Astrocyte (in vitro differentiated cells and primary cell): ENCODE measurements around the gene CRBN. TPM values are rescaled to one million over a fixed set of nuclear protein-coding genes. Genes with fewer than 3 reads are reported as not detected.

Source experiments
- DNase-seq: peaks from one replicate; pipeline ENCODE4 v3.0.0-alpha.2; 2010; ENCODE audit warnings: low read depth
- FAIRE-seq: peaks from 2 replicates; lab custom pipeline; 2011; peaks lifted over from hg19 to GRCh38; lab: Jason Lieb, UNC
- H2AFZ ChIP-seq: 2 replicates; pipeline ENCODE4 v1.6.0; 2012; ENCODE audit warnings: low read depth, low read length, inconsistent platforms
- H3K27ac ChIP-seq: 2 replicates; pipeline ENCODE4 v1.5.1; 2011; ENCODE audit warnings: low read depth, low read length, inconsistent platforms
- H3K27me3 ChIP-seq: 2 replicates; pipeline ENCODE4 v1.6.0; 2011; ENCODE audit warnings: low read length, inconsistent platforms; ENCODE audit not compliant: insufficient read depth
- H3K36me3 ChIP-seq: 2 replicates; pipeline ENCODE4 v1.5.1; 2011; ENCODE audit warnings: low read length, inconsistent platforms; ENCODE audit not compliant: insufficient read depth
- H3K4me1 ChIP-seq: 2 replicates; pipeline ENCODE4 v1.5.1; 2011; ENCODE audit warnings: low read length, inconsistent platforms; ENCODE audit not compliant: insufficient read depth
- H3K4me2 ChIP-seq: 2 replicates; pipeline ENCODE4 v1.6.0; 2012; ENCODE audit warnings: low read length, inconsistent platforms
- H3K4me3 ChIP-seq: 2 replicates; pipeline ENCODE4 v1.5.1; 2011; ENCODE audit warnings: low read depth, mild to moderate bottlenecking, low read length, inconsistent platforms; ENCODE audit not compliant: insufficient read depth
- H3K79me2 ChIP-seq: 2 replicates; pipeline ENCODE4 v1.6.0; 2012; ENCODE audit warnings: mild to moderate bottlenecking, low read length, inconsistent platforms; ENCODE audit not compliant: insufficient read depth
- H3K9ac ChIP-seq: 2 replicates; pipeline ENCODE4 v1.6.0; 2012; ENCODE audit warnings: mild to moderate bottlenecking, low read length, inconsistent platforms
- H3K9me3 ChIP-seq: 2 replicates; pipeline ENCODE4 v1.5.1; 2012; ENCODE audit warnings: low read depth, mild to moderate bottlenecking, low read length, inconsistent platforms; ENCODE audit not compliant: insufficient read depth
- H4K20me1 ChIP-seq: 2 replicates; pipeline ENCODE4 v1.6.0; 2012; ENCODE audit warnings: low read length, inconsistent platforms; ENCODE audit not compliant: insufficient read depth
- H3K27ac Mint-ChIP-seq: one replicate; pipeline ENCODE4 v1.8.0; 2021; ENCODE audit warnings: mild to moderate bottlenecking, mixed read lengths; ENCODE audit not compliant: unreplicated experiment
- H3K27me3 Mint-ChIP-seq: one replicate; pipeline ENCODE4 v1.8.0; 2021; ENCODE audit warnings: low read depth, mixed read lengths; ENCODE audit not compliant: unreplicated experiment
- H3K36me3 Mint-ChIP-seq: one replicate; pipeline ENCODE4 v1.8.0; 2021; ENCODE audit warnings: low read depth, mixed read lengths; ENCODE audit not compliant: unreplicated experiment
- H3K4me1 Mint-ChIP-seq: one replicate; pipeline ENCODE4 v1.8.0; 2021; ENCODE audit warnings: low read depth, mixed read lengths; ENCODE audit not compliant: unreplicated experiment
- H3K4me3 Mint-ChIP-seq: one replicate; pipeline ENCODE4 v1.8.0; 2021; ENCODE audit warnings: mild to moderate bottlenecking, moderate library complexity, mixed read lengths; ENCODE audit not compliant: unreplicated experiment
- H3K9me3 Mint-ChIP-seq: one replicate; pipeline ENCODE4 v1.8.0; 2021; ENCODE audit warnings: mild to moderate bottlenecking, mixed read lengths; ENCODE audit not compliant: unreplicated experiment
- CTCF ChIP-seq: IDR thresholded peaks from 2 replicates; pipeline ENCODE4 v1.5.1; 2011; ENCODE audit warnings: low read depth, mild to moderate bottlenecking, inconsistent platforms, low read length, moderate library complexity; ENCODE audit not compliant: insufficient read depth
- EZH2 ChIP-seq: IDR thresholded peaks from 2 replicates; pipeline ENCODE4 v1.6.1; 2012; ENCODE audit warnings: mild to moderate bottlenecking, low read length, inconsistent platforms; ENCODE audit not compliant: insufficient read depth
- total RNA-seq: library from RNA; stranded (reverse); gene quantifications from 2 replicates; pipeline ENCODE4 v1.2.1, GENCODE V29; 2021

The CRBN gene
- total RNA-seq, 1 donor from 2014 or later: 26.1 TPM

DNA sequence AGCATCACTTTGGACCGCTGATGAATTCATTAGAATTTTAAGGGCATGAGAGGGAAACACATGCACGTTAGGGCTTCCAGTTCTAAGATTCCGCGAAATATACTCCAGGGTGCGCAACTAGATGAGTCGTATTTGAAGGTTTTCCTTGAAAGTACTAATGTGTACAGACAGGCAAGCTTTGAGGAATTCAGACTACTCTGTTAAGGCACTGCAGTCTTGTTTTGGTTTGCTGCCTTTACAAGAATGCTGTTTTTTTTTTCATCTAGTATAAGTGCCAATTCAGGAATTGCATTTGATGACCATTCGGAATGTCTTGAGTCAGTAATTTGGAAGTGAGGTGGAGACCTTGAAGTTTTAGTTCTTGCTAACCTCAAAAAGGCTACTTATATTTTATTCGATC, 33.7 kb downstream of the CRBN start:
- Histone ChIP-seq H3K4me3 (no peak overlapping the region), H3K27ac (no peak overlapping the region), H3K9ac (no peak overlapping the region), H3K4me1 (peaks cover 4% of the 10 kb centered on the region), H3K4me2 (no peak overlapping the region), H3K36me3 (peaks cover 77% of the 10 kb centered on the region), H3K27me3 (no peaks in the 10 kb centered on the region), H2AFZ (no peak overlapping the region), H3K9me3 (no peaks in the 10 kb centered on the region), H4K20me1 (peaks cover 12% of the 10 kb centered on the region), H3K79me2 (no peaks in the 10 kb centered on the region)
- peaks cover 5% of the 10 kb centered on the region for H3K4me1 Mint-ChIP-seq
- peak; percentile 71 for DNase-seq
- H3K27me3 Mint-ChIP-seq: no peaks in the 10 kb centered on the region
- FAIRE-seq: no peak
- H3K27ac Mint-ChIP-seq: peak overlapping the region; percentile 34
- no peak overlapping the region for H3K4me3 Mint-ChIP-seq
- TF ChIP-seq CTCF: no peak
- TF ChIP-seq EZH2: no peak
- H3K36me3 Mint-ChIP-seq: peaks cover 15% of the 10 kb centered on the region
- H3K9me3 Mint-ChIP-seq: no peaks in the 10 kb centered on the region

- Histone ChIP-seq H3K9me3 (no peaks in the 10 kb centered on the region), H2AFZ (no peak overlapping the region), H3K79me2 (peaks cover 7% of the 10 kb centered on the region), H3K9ac (no peak overlapping the region), H3K27me3 (no peaks in the 10 kb centered on the region), H3K4me3 (no peak overlapping the region), H4K20me1 (peaks cover 29% of the 10 kb centered on the region), H3K36me3 (peaks cover 65% of the 10 kb centered on the region), H3K27ac (no peak overlapping the region), H3K4me1 (peaks cover 4% of the 10 kb centered on the region), H3K4me2 (no peak overlapping the region)
- no peak for DNase-seq
- no peak for FAIRE-seq
- Mint-ChIP-seq H3K36me3 (peaks cover 15% of the 10 kb centered on the region), H3K4me1 (peaks cover 5% of the 10 kb centered on the region), H3K27ac (no peak overlapping the region), H3K9me3 (no peaks in the 10 kb centered on the region), H3K4me3 (no peak overlapping the region), H3K27me3 (no peaks in the 10 kb centered on the region)
- TF ChIP-seq CTCF: no peak
Observed at GRCh38 chr3:3141939-3142338, 37.6 kb downstream of the CRBN start.

GRCh38 chr3:3137526-3137925, 42.0 kb downstream of the CRBN start:
- H3K4me3 ChIP-seq: no peak overlapping the region
- H3K4me2 ChIP-seq: no peak overlapping the region
- no peaks in the 10 kb centered on the region for H3K4me1 ChIP-seq
- no peak for DNase-seq
- H3K36me3 Mint-ChIP-seq: no peaks in the 10 kb centered on the region
- no peak overlapping the region for H3K9ac ChIP-seq
- H3K79me2 ChIP-seq: peaks cover 51% of the 10 kb centered on the region
- H3K27ac ChIP-seq: no peak overlapping the region
- H3K9me3 Mint-ChIP-seq: no peaks in the 10 kb centered on the region
- H3K4me1 Mint-ChIP-seq: peaks cover 10% of the 10 kb centered on the region
- TF ChIP-seq CTCF: no peak
- no peak for TF ChIP-seq EZH2
- H3K27ac Mint-ChIP-seq: no peak overlapping the region
- H3K4me3 Mint-ChIP-seq: no peak overlapping the region
- no peaks in the 10 kb centered on the region for H3K9me3 ChIP-seq
- no peak overlapping the region for H2AFZ ChIP-seq
- H4K20me1 ChIP-seq: peaks cover 50% of the 10 kb centered on the region
- peaks cover 41% of the 10 kb centered on the region for H3K36me3 ChIP-seq
- no peaks in the 10 kb centered on the region for H3K27me3 Mint-ChIP-seq
- FAIRE-seq: no peak
- no peaks in the 10 kb centered on the region for H3K27me3 ChIP-seq
